GM19452 (cell line): ENCODE measurements around the gene ARMH3.

ENCODE experiments used
- ATAC-seq: cut with Tn5 transposase; IDR thresholded peaks from one replicate; pipeline ENCODE4 v1.9.1; 2021; ENCODE audit not compliant: unreplicated experiment

ARMH3 gene

DNA sequence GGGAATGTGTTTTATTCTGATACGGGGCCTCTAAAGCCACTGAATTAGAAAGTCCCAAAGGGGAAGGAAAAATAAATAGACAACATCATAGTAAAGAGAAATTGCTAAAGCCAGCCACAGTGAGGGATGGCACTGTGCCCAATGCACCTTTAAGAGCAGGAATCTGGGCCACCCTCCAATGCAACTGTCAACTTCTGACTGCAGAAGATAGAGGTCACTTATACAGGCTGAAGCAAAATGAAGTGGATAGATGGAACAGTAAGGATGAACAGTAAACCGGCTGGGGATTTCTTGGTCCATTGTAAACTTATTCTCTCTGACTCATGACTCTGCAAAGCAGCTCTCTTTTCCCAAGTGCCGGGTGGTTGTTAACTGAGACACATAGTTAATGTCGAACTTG is 158.3 kb downstream of the ARMH3 start:
- no peak for ATAC-seq

DNA sequence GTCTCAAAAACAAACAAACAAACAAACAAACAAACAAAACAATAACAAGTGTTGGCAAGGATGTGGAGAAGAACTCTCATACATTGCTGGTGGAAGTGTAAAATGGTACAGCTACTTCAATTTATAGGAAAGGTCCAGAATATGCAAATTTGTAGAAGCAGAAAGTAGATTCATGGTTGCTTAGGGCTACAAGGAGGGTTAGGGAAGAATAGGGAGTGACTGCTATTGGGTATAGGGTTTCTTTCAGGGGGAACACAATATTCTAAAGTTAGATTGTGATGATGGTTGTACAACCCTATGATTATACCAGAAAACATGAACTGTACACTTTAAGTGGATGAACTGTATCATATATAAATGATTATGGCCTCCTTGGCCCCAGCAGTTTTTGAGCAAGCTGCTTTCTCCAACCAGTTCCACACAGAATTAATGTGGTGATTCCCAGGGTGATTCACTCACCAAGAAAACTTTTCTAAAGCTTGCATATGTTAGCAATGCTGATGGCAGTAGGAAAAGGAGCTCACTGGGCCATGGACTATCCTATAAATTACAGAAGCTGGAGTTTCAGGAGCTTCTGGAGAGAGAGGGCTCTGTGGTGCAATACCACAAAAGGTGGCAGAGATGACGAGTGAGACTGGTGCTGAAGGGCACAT is 159.6 kb downstream of the ARMH3 start:
- no peak for ATAC-seq

DNA sequence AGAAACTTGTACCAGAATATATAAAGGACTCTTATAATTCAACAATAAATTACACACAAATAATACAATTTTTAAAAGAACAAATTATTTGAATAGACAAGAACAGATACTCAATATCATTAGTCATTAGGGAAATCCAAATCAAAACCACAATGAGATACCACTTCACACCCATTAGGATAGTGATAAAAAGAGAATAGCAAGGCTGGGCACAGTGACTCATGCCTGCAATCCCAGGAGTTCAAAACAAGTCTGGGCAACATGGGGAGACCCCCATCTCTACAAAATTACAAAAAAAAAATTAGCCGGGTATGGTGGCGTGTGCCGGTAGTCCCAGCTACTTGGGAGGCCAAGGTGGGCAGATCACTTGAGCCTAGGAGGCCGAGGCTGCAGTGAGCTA is 160.2 kb downstream of the ARMH3 start:
- ATAC-seq = no peak

DNA sequence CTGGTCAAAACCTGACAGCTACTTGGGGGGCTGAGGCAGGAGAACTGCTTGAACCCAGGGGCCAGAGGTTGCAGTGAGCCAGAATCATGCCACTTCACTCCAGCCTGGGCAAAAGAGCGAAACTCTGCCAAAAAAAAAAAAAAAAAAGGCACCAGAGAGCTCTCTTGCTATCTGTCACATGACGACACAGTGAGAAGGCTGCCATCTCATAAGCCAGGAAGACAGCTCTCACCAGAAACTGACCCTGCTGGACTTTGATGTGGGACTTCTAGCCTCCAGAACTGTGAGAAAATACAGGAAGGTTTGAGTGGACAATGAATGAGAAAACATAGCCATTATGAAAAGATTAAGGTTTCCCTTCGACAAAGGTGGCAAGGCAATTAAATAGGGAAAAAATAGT is 161.2 kb downstream of the ARMH3 start:
- no peak for ATAC-seq

DNA sequence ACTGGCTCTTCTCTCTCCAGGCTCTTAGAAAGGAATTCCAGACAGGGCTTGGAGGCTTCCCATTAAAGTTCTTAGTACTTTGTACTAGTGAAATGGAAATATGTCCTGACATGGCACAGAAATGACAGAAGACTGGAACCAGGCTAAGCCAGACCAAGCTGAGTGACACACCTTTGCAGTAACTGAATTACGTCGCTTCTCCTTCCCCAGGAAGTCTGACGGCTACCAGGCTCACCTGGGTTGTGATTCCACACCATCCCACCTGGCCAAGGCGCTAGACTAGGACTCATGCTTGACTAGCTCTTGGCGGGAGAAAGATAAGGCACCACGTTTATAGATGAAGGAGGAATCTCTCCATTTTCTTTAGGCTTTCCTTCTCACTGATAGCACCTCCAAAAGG is 161.7 kb downstream of the ARMH3 start:
- ATAC-seq = no peak

DNA sequence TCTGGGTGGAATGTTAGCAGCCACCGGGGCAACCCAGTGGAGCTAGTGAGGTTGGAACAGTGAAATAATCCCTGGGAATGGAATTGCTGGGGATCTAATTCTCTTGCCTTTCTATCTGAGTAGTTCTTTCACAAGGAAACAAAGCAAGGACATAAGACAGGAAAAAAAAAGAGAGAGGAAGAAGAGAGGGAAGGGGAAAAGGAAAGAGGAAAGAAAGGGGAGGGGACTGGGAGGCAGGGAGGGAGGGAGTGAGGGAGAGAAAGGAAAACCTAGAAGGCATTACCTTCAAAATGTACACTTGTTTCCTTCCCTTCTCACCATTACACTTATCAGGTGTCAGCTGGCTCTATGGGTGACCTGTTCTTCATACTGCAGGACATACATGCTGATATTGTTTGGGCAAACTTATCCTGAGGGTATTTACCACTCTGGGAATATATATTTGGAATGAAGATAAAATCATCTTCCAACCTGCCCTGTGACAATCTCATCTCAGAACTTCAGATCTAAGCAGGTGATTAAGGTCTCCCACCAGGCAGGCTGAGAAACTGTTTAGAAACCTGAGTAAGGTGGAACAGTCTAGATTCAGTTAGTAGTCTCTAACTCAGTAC is 162.4 kb downstream of the ARMH3 start:
- ATAC-seq = no peak

DNA sequence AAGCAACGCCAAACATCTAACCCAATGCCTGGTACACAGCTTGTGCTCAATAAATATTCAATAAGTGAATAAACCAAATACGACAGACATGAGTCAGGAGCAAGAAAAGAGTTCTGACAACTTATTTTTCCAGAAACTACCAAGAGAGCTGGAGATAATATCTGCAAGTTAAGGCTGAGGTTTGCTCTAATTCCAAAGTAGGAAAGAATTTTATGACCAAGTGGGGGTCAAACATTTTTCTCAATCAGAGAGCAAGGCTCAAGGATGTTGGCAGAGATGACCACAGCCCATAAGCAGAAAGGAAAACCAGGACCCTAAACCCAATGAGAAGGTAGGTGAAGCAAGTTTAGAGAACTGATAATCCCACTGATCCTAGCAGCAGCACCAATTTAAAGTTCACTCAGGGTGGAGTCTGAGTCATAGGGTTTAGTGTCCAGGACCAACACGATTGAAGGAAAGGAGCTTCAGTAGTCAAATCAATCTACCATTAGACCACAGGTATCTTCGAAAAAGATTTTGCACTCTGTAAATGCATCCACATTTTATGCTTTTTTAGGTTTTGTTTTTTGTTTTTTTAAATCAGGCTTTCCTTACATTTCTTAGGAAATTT is 163.1 kb downstream of the ARMH3 start:
- no peak for ATAC-seq

GRCh38 chr10:101889256-101890210 is 166.4 kb downstream of the ARMH3 start:
- ATAC-seq = no peak

- ATAC-seq = no peak
Measured at GRCh38 chr10:101888251-101888949, 167.6 kb downstream of the ARMH3 start.

DNA sequence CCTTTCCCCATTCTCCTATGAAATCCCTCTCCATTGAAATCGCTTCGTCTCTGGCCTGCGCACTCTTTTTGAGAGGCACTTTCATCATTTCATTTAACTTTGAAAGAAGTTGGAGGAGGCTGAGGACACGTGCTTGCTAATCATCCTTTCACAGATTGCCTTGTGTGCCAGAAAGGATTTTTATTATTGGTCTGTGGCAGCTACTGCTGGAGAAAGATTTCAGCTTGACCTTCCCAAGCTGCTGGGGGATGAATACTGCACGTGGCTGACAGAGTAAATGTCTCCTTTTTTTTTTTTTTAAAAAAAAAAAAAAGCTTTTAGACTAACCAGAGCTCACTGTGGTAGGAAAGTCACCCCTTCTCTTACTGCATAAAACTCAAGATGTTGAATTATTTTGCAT is 168.2 kb downstream of the ARMH3 start:
- ATAC-seq = no peak

DNA sequence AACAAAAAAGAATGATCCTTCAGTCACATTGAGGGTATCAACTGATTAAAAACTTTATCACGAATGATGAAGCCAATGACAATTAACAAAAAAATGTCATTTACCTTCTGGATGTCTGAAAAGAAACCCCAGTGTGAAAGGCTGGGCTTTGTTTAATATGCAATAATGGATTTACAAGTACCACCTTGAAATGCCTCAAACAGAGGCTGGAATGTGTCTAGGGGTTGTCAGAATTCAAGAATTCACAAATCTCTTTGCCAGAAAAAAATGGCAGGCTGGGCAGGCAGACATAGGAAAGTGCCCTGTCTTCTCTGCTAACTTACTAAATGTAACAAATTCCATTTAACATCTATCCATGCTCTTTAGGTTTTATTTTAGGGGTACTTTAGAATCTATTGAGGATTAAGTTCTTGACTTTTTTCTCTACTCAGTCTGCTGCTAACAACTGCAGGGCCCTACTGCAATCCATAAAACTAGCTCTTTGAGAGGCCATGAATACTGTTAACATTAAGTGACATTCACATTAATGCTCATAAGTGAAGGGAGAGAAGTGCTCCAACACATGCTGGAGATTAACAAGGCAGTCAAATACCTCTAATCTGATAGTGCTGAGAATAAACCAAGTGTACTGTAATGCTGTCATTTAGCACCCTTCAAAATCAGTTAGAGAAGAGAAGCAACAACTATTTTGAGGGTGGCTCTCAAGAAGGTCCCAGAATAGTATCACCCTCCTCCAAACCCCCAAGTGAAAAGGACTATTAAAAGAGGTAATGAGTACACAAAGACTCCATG is 169.3 kb downstream of the ARMH3 start:
- no peak for ATAC-seq

DNA sequence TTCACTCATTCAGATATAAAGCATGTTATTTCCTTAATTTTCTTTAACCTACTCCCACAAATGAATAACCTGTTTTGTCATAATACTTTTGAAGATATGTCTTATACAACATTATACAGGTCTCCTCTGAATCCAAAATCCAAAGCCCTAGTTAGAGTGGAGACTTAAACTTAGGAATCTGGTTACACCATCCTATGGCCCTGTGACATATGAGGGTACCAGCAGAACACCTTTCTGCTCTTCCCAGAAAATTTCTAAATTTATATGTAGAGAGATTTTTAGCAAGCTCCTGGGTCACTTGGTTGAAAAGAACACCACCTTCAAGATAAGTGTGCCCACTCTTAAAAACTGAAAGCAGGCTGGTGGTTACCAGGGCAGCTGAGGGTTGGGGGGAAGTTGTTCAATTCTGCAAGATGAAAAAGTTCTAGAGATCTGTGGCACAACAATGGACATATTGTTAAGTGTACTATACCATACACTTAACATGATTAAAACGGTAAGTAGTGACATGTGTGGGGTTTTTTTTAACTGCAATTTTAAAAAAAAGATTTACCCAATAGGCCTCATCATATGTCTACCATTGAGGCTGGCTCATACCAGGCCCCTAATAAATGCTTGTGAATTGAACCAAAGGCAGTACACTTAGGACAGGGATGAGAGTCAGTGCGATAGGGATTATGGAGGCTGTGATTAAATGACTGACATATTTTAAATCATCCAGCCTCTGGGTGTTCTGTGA is 174.8 kb downstream of the ARMH3 start:
- ATAC-seq = no peak

- ATAC-seq = no peak
Measured at GRCh38 chr10:101880232-101880573, 175.8 kb downstream of the ARMH3 start.

- ATAC-seq = no peak
Measured at GRCh38 chr10:101879456-101880231, 176.3 kb downstream of the ARMH3 start.

- ATAC-seq = no peak
Measured at GRCh38 chr10:101878869-101879268, 177.1 kb downstream of the ARMH3 start.

DNA sequence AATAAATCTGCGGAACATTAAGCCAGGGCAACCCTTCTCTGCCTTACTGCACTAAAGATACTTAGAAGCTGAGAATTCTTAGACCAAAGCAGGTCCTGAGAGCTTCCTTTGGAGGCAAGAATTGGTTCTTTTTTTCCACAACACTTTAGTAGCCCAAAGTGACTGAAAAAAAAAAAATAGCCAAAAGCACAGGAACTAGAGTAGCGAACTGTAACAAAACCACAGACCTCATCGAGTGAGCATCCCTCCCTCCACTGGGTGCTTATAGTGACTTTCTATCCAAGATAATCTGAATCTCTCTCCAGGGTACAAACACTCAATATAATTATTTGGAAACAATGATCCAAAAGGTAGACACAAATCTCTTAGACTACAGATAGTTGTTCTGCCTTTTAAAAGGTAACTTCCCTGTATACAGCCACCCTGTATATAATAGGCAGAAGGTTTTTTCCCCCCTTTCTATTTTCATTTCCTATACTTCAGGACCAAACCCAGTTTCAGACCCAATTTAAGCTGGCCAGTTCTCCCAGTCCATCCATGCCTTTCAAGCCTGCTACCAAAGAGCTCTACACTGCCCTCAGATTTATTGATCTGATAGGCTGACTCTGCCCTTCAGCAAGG is 180.8 kb downstream of the ARMH3 start:
- no peak for ATAC-seq

DNA sequence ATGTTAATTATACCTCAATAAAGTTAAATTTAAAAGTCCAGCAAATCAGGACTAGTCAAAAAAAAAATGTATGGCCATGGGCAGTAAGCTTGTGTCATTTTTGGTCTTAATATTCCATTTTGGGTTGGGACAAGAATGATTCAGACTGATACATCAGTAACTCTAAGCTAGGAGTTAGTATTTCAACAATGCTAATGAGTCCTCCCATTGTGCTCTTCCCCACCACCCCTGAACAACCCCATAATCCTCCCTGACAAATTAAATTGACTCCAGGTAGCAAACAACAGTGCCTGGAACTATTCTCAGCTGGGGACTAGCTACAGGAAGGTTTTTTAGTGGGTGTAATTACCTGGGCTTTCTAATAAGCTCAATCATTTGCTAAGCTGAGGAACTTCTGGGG is 181.7 kb downstream of the ARMH3 start:
- ATAC-seq = no peak

DNA sequence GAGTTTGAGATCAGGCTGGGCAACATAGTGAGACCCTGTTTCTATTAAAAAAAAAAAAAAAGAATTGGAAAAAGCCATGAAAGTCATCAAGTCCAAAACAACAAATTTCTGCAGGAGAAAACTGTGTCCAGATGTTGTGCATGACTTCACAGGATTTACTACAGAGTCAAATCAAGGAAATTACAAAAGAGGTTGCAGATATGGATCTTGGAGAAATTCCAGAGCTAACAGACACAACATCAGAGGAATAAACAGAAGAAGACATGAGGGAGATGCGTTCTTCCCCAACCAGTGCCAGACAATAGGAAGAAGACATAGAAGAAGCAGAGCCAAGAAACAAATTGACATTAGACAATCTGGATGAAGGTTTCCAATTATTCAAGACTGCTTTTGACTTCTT is 188.0 kb downstream of the ARMH3 start:
- no peak for ATAC-seq
